ENCODE data around the gene SLC9A8. TPM values are rescaled to one million over a fixed set of nuclear protein-coding genes. Genes with fewer than 3 reads are reported as not detected.

SLC9A8 gene
- total and polyA plus RNA-seq, 2 donors (not counting 3 experiments of a cell fraction or from before 2014, with no cell fraction given) = 5.1 to 14.4 TPM

GRCh38 chr20:49785149-49785851 is 27.3 kb upstream of the SLC9A8 start:
- no peaks in the 10 kb centered on the region for H3K9me3 ChIP-seq (replicated peaks; ENCODE audit: control insufficient read depth, insufficient read depth, low read length)
- no peak overlapping the region for H3K9ac ChIP-seq (replicated peaks; ENCODE audit: extremely low read depth, insufficient read depth, low read length)
- H3K4me1 ChIP-seq (ENCODE audit: control insufficient read depth, extremely low read depth, insufficient read depth, low read length) = peaks cover 16% of the 10 kb centered on the region
- intact Hi-C loops (cut with micrococcal nuclease) (no loop called here), dilution Hi-C loops (cut with MboI; ENCODE audit: extremely low pct_ligation_motif_present, low sequenced_read_pairs) (no loop called here)
- no peak overlapping the region for H3K4me2 ChIP-seq (ENCODE audit: insufficient read depth, low read length)
- CTCF ChIA-PET = interaction anchor here (1.0 to 1.5 kb wide), 8 partner anchors 10 to 155 kb away, joined by 3 to 4 read pairs (median 4); no protein-coding TSS in a partner anchor
- TF ChIP-seq JUN (IDR thresholded peaks at IDR 0.05; ENCODE audit: borderline replicate concordance, insufficient read depth, insufficient read length, low read depth) (no peak), GATA2 (IDR thresholded peaks at IDR 0.05; ENCODE audit: insufficient read depth, insufficient read length, low read depth, low read length) (no peak), EZH2 (IDR thresholded peaks at IDR 0.05; ENCODE audit: borderline replicate concordance, low read depth, low read length, severe bottlenecking) (no peak), MAX (IDR thresholded peaks at IDR 0.05; ENCODE audit: insufficient read depth, insufficient read length) (no peak)
- no peak overlapping the region for H2AFZ ChIP-seq (ENCODE audit: low read depth, low read length)
- H3K27ac ChIP-seq (ENCODE audit: insufficient read depth, low read depth, low read length) = no peak overlapping the region
- H3K4me3 ChIP-seq (replicated peaks in 1 of 3; ENCODE audit: insufficient read depth in 1 of 3, low read depth in 1 of 3, low read length in 3 of 3) = no peak overlapping the region
- no peaks in the 10 kb centered on the region for H3K27me3 ChIP-seq (ENCODE audit: control insufficient read depth in 2 of 2, insufficient read depth in 2 of 2, low read length in 2 of 2)
- POLR2A ChIA-PET = no interaction called here
- H4K20me1 ChIP-seq (replicated peaks; ENCODE audit: control insufficient read depth, extremely low read depth, insufficient read depth, low read length) = no peaks in the 10 kb centered on the region
- H3K36me3 ChIP-seq (ENCODE audit: control insufficient read depth in 2 of 2, extremely low read depth in 1 of 2, insufficient read depth in 2 of 2, low read length in 2 of 2) = no peaks in the 10 kb centered on the region
- no peaks in the 10 kb centered on the region for H3K79me2 ChIP-seq (ENCODE audit: control insufficient read depth, insufficient read depth, low read length)
- DNase-seq (ENCODE audit: low read depth, low spot score) (no peak), FAIRE-seq (no peak)
- BruUV-seq (replicated peaks) = no TSS peak
- H3K9me1 ChIP-seq (replicated peaks; ENCODE audit: control insufficient read depth, extremely low read depth, insufficient read depth, low read length) = no peaks in the 10 kb centered on the region

GRCh38 chr20:49785852-49786175 is 26.8 kb upstream of the SLC9A8 start:
- dilution Hi-C loops (cut with MboI; ENCODE audit: extremely low pct_ligation_motif_present, low sequenced_read_pairs) (no loop called here), intact Hi-C loops (cut with micrococcal nuclease) (loop anchor here (1.0 kb wide), 1 partner anchor 175 kb away; no protein-coding TSS in a partner anchor)
- ChIA-PET CTCF (interaction anchor here (1.0 to 1.5 kb wide), 10 partner anchors 10 to 155 kb away, joined by 3 to 4 read pairs (median 4); no protein-coding TSS in a partner anchor), POLR2A (no interaction called here)
- no peak overlapping the region for H3K27ac ChIP-seq (ENCODE audit: insufficient read depth, low read depth, low read length)
- H3K36me3 ChIP-seq (ENCODE audit: control insufficient read depth in 2 of 2, extremely low read depth in 1 of 2, insufficient read depth in 2 of 2, low read length in 2 of 2) = no peaks in the 10 kb centered on the region
- peaks cover 20% of the 10 kb centered on the region for H3K4me1 ChIP-seq (ENCODE audit: control insufficient read depth, extremely low read depth, insufficient read depth, low read length)
- FAIRE-seq = no peak
- no peak overlapping the region for H3K4me3 ChIP-seq (replicated peaks in 1 of 3; ENCODE audit: insufficient read depth in 1 of 3, low read depth in 1 of 3, low read length in 3 of 3)
- H2AFZ ChIP-seq (ENCODE audit: low read depth, low read length) = no peak overlapping the region
- no peaks in the 10 kb centered on the region for H3K27me3 ChIP-seq (ENCODE audit: control insufficient read depth in 2 of 2, insufficient read depth in 2 of 2, low read length in 2 of 2)
- no peak overlapping the region for H3K9ac ChIP-seq (replicated peaks; ENCODE audit: extremely low read depth, insufficient read depth, low read length)
- no peaks in the 10 kb centered on the region for H3K9me3 ChIP-seq (replicated peaks; ENCODE audit: control insufficient read depth, insufficient read depth, low read length)
- H3K4me2 ChIP-seq (ENCODE audit: insufficient read depth, low read length) = no peak overlapping the region
- H3K79me2 ChIP-seq (ENCODE audit: control insufficient read depth, insufficient read depth, low read length) = no peaks in the 10 kb centered on the region
- BruUV-seq (replicated peaks) = no TSS peak
- H4K20me1 ChIP-seq (replicated peaks; ENCODE audit: control insufficient read depth, extremely low read depth, insufficient read depth, low read length) = no peaks in the 10 kb centered on the region
- no peaks in the 10 kb centered on the region for H3K9me1 ChIP-seq (replicated peaks; ENCODE audit: control insufficient read depth, extremely low read depth, insufficient read depth, low read length)
- TF ChIP-seq MAX (IDR thresholded peaks at IDR 0.05; ENCODE audit: insufficient read depth, insufficient read length) = no peak
- no peak for TF ChIP-seq GATA2 (IDR thresholded peaks at IDR 0.05; ENCODE audit: insufficient read depth, insufficient read length, low read depth, low read length)
- no peak for TF ChIP-seq FOS (IDR thresholded peaks at IDR 0.05; ENCODE audit: borderline replicate concordance, insufficient read depth, low read length)
- TF ChIP-seq, protein P1, sequence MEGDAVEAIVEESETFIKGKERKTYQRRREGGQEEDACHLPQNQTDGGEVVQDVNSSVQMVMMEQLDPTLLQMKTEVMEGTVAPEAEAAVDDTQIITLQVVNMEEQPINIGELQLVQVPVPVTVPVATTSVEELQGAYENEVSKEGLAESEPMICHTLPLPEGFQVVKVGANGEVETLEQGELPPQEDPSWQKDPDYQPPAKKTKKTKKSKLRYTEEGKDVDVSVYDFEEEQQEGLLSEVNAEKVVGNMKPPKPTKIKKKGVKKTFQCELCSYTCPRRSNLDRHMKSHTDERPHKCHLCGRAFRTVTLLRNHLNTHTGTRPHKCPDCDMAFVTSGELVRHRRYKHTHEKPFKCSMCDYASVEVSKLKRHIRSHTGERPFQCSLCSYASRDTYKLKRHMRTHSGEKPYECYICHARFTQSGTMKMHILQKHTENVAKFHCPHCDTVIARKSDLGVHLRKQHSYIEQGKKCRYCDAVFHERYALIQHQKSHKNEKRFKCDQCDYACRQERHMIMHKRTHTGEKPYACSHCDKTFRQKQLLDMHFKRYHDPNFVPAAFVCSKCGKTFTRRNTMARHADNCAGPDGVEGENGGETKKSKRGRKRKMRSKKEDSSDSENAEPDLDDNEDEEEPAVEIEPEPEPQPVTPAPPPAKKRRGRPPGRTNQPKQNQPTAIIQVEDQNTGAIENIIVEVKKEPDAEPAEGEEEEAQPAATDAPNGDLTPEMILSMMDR (IDR thresholded peaks at IDR 0.05; ENCODE audit: extremely low read depth in 1 of 2, insufficient read depth in 1 of 2, low read depth in 1 of 2, low read length in 2 of 2) = no peak
- TF ChIP-seq JUN (IDR thresholded peaks at IDR 0.05; ENCODE audit: borderline replicate concordance, insufficient read depth, insufficient read length, low read depth) = no peak
- no peak for TF ChIP-seq EZH2 (IDR thresholded peaks at IDR 0.05; ENCODE audit: borderline replicate concordance, low read depth, low read length, severe bottlenecking)
- TF ChIP-seq POLR2AphosphoS5 (IDR thresholded peaks at IDR 0.05; ENCODE audit: insufficient read depth, low read depth, low read length) = no peak
- no peak for TF ChIP-seq MYC (IDR thresholded peaks at IDR 0.05; ENCODE audit: low read depth, low read length)
- no peak for TF ChIP-seq POLR2A (IDR thresholded peaks at IDR 0.05; ENCODE audit: low read depth, low read length)
- no peak for DNase-seq (ENCODE audit: low read depth, low spot score)

Measured in endothelial cell of umbilical vein (primary cell).